RWPE1 (cell line): ENCODE data around the gene ARMH4.

Source experiments
- CTCF ChIA-PET: fragments of 350-600 bp; sonication (Branson Sonifier 250); formaldehyde crosslinking; extraction: SDS; loops from one replicate; lab custom pipeline; 2021; lab: Yijun Ruan, JAX
- POLR2A ChIA-PET: fragments of 400-600 bp; formaldehyde crosslinking; extraction: SDS; loops from one replicate; lab custom pipeline; 2020; ENCODE audit warnings: antibody characterized with exemption; ENCODE audit not compliant: low non-redundant PET; lab: Yijun Ruan, JAX
- DNase-seq: peaks from one replicate; pipeline ENCODE4 v3.0.0; 2012; ENCODE audit warnings: low spot score
- H3K27ac ChIP-seq: fragments of 450-650 bp; 2 replicates; pipeline ENCODE4 v1.5.1; 2017
- CTCF ChIP-seq: fragments of 450-650 bp; conservative IDR thresholded peaks from 2 replicates; pipeline ENCODE4 v1.5.1; 2017; ENCODE audit warnings: low read depth, mild to moderate bottlenecking

The ARMH4 gene

GRCh38 chr14:57988445-57988844 lies 163.6 kb downstream of the ARMH4 start:
- POLR2A ChIA-PET: no interaction called here
- no peak for DNase-seq
- H3K27ac ChIP-seq: no peak overlapping the region
- TF ChIP-seq CTCF: no peak
- CTCF ChIA-PET: no interaction called here

GRCh38 chr14:57987596-57988300 lies 164.3 kb downstream of the ARMH4 start:
- ChIA-PET CTCF (no interaction called here), POLR2A (no interaction called here)
- no peak for DNase-seq
- no peak for TF ChIP-seq CTCF
- H3K27ac ChIP-seq: no peak overlapping the region

- no peak for TF ChIP-seq CTCF
- DNase-seq: no peak
- ChIA-PET CTCF (no interaction called here), POLR2A (no interaction called here)
- H3K27ac ChIP-seq: no peak overlapping the region
Observed at GRCh38 chr14:57987051-57987450, 165.0 kb downstream of the ARMH4 start.

- POLR2A ChIA-PET: no interaction called here
- DNase-seq: no peak
- CTCF ChIA-PET: interaction anchor here (0.6 kb wide), 1 partner anchor 73 kb away, joined by 3 read pairs; no protein-coding TSS in a partner anchor
- TF ChIP-seq CTCF: no peak
- H3K27ac ChIP-seq: no peak overlapping the region
Observed at GRCh38 chr14:57982804-57983634, 169.0 kb downstream of the ARMH4 start.

GRCh38 chr14:57981817-57982560 lies 170.0 kb downstream of the ARMH4 start:
- no peak overlapping the region for H3K27ac ChIP-seq
- ChIA-PET POLR2A (no interaction called here), CTCF (no interaction called here)
- no peak for TF ChIP-seq CTCF
- DNase-seq: no peak

- no peak overlapping the region for H3K27ac ChIP-seq
- POLR2A ChIA-PET: no interaction called here
- CTCF ChIA-PET: no interaction called here
- DNase-seq: no peak
- no peak for TF ChIP-seq CTCF
Observed at GRCh38 chr14:57979376-57980048, 172.5 kb downstream of the ARMH4 start.
